PC-9 (cell line): ENCODE measurements around the gene FLVCR1.

Source experiments
- EZH2 ChIP-seq: fragments of 200-600 bp; sonication (generic); IDR thresholded peaks from 2 replicates; pipeline ENCODE4 v1.8.0; 2017; ENCODE audit warnings: antibody characterized with exemption, low read depth
- TF ChIP-seq, protein P1 (sequence below): fragments of 200-600 bp; sonication (generic); conservative IDR thresholded peaks from 2 replicates; pipeline ENCODE4 v1.6.1; 2017; ENCODE audit warnings: mixed run types, antibody characterized with exemption, mild to moderate bottlenecking, moderate library complexity

DNA sequence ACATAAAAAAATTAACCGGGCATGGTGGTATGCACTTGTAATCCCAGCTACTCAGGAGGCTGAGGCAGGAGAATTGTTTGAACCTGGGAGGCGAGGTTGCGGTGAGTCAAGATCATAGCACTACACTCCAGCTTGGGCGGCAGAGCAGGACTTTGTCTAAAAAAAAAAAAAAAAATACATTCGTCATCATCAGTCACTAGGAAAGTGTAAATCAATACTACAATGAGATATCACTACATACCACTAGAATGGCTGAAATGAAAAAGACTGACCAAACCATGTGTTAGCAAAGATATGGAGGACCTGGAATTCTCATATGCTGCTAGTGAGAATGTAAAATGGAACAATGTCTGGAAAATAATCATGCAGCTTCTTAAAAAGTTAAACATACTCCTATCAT is 19.9 kb upstream of the FLVCR1 start:
- TF ChIP-seq, protein P1, sequence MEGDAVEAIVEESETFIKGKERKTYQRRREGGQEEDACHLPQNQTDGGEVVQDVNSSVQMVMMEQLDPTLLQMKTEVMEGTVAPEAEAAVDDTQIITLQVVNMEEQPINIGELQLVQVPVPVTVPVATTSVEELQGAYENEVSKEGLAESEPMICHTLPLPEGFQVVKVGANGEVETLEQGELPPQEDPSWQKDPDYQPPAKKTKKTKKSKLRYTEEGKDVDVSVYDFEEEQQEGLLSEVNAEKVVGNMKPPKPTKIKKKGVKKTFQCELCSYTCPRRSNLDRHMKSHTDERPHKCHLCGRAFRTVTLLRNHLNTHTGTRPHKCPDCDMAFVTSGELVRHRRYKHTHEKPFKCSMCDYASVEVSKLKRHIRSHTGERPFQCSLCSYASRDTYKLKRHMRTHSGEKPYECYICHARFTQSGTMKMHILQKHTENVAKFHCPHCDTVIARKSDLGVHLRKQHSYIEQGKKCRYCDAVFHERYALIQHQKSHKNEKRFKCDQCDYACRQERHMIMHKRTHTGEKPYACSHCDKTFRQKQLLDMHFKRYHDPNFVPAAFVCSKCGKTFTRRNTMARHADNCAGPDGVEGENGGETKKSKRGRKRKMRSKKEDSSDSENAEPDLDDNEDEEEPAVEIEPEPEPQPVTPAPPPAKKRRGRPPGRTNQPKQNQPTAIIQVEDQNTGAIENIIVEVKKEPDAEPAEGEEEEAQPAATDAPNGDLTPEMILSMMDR = no peak
- TF ChIP-seq EZH2 = no peak
